ENCODE data around the gene CLASP1.

- TF ChIP-seq CTCF (IDR thresholded peaks at IDR 0.05; ENCODE audit: low read length) (no peak), EZH2 (IDR thresholded peaks at IDR 0.05; ENCODE audit: borderline replicate concordance, low read length) (no peak)
These were observed 213.5 kb downstream of the CLASP1 start for GRCh38 chr2:121435790-121436189.

Data from OCI-LY1 (cell line).